GM12872 (cell line): ENCODE measurements around the gene TEAD3.

Source experiments
- TF ChIP-seq, protein P1 (sequence below): IDR thresholded peaks from 3 replicates; pipeline ENCODE4 v1.5.1; 2011; ENCODE audit warnings: low read depth, mild to moderate bottlenecking, low read length, moderate library complexity; ENCODE audit not compliant: insufficient read depth

Gene TEAD3

DNA sequence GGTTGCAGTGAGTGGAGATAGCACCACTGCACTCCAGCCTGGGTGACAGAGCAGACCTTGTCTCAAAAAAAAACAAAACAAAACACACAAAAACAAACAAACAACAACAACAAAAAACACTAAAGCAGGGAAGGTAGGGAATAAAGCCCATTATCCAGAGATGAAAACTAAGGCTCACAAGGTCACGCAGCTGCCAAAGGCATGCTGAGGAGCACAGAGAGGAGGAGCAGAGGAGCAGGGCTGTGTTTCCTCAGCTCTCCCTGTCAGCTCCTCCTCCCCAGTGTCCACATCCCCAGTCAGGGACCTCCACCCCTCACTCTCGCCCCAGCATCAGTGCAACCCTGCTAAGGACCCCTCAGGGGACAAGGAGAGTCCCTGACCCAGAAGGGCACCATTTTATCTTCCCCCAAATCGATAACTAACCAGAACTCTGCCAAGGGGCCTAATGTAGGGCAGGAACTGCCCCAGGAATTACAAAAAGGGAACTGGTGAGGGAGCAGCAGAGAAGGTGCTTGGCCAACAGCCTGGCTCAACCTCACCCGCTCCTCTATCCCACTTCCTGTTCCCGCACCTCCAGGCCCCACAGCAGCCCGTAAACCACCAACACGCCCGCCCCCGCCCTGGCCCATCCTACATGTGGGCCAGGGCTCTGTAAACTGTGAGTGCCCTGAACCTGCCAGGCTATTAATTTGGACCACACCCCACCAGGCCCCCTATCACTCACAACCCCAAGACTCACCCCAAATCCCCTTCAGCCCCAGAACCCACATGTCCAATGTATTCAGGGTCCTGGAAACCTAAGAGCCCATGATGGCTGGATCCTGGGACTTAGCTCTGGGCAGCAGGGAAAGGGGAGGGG, 9.0 kb downstream of the TEAD3 start:
- TF ChIP-seq, protein P1, sequence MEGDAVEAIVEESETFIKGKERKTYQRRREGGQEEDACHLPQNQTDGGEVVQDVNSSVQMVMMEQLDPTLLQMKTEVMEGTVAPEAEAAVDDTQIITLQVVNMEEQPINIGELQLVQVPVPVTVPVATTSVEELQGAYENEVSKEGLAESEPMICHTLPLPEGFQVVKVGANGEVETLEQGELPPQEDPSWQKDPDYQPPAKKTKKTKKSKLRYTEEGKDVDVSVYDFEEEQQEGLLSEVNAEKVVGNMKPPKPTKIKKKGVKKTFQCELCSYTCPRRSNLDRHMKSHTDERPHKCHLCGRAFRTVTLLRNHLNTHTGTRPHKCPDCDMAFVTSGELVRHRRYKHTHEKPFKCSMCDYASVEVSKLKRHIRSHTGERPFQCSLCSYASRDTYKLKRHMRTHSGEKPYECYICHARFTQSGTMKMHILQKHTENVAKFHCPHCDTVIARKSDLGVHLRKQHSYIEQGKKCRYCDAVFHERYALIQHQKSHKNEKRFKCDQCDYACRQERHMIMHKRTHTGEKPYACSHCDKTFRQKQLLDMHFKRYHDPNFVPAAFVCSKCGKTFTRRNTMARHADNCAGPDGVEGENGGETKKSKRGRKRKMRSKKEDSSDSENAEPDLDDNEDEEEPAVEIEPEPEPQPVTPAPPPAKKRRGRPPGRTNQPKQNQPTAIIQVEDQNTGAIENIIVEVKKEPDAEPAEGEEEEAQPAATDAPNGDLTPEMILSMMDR = no peak

DNA sequence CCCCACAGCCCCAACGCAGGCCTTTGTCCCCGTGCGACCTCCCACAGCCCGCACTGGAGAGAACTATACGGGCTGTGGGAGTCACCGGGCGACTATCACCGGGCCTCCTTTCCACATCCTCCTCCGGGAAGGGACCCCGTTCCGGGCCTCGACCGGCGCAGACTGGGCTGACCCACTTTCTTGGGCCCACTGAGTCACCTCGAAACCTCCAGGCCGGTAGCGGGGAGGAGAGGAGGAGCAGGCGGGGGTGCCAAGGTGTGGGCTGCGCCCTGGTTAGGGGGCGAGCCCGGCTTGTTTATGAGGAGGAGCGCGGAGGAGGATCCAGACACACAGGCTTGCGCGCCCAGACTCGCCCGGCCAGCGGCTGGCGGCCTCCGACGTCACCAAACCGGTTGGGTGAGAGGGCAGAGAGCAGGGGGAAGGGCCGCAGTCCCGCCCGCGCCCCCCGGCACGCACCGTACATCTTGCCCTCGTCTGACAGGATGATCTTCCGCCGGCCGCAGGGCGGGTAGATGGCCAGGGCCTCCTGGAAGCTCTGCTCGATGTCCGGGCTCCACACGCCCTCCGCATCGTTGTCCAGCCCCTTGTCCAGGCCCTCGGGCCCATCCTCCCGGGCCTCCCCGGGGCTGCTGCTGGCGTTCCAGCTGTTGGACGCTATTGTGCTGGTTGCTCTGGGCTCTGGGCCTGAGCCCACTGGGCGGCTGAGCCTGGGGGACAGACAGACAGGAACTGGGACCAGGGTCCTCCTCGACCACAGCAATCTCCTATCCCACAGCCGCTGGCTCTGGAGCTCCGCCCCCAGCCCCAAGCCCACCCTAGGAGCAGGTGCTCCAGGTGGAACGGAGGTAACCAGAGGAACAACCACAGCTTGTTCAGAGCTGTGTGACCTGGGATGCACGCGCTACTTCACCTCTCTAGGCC, 10.6 kb downstream of the TEAD3 start:
- TF ChIP-seq, protein P1 = no peak

DNA sequence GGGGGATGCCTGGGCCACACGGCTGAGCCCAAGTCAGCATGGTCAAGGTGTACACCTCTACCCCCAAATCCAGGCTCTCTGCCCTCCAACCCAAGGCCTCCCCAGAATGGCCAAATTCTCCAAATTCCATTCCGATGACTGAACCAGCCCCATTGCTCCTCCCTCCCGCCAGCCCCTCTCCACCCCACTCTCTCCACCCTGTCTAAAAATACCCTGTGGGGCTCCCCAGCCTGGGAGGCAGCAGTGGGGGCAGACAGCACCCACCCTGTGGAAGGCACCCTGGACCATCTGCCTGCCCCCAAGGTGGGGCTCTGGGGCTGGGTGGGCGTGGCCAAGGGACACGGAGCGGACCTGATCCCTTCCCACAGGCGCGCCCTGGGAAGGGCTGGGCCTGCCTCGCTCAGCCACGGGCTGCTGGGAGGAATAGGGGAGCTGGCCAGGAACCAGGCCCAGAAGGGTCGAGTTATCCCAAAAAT, 11.4 kb downstream of the TEAD3 start:
- TF ChIP-seq, protein P1 = no peak

DNA sequence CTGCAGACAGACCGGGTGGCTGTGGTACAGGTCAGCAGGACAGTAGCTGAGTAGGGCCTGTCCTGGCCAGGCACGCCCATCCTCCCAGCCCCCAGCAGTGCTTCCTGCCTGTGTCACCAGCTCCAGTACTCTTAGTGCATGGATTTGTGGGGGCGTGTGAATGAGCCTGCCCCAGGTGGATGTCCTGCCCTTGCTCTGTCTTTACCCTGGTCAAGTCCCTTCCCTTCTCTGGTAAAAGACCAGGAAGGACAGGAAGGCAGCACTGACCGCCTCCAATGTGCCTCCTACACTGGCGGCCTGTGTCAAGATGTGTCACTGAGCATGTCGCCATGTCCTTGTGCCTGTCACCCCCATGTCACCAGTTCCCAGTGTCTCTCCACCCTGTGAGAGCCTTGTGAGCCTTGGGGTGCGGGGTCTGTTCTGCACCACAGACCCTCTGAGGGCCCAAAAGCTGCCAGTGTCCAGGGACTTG, 11.9 kb downstream of the TEAD3 start:
- TF ChIP-seq, protein P1 = no peak

DNA sequence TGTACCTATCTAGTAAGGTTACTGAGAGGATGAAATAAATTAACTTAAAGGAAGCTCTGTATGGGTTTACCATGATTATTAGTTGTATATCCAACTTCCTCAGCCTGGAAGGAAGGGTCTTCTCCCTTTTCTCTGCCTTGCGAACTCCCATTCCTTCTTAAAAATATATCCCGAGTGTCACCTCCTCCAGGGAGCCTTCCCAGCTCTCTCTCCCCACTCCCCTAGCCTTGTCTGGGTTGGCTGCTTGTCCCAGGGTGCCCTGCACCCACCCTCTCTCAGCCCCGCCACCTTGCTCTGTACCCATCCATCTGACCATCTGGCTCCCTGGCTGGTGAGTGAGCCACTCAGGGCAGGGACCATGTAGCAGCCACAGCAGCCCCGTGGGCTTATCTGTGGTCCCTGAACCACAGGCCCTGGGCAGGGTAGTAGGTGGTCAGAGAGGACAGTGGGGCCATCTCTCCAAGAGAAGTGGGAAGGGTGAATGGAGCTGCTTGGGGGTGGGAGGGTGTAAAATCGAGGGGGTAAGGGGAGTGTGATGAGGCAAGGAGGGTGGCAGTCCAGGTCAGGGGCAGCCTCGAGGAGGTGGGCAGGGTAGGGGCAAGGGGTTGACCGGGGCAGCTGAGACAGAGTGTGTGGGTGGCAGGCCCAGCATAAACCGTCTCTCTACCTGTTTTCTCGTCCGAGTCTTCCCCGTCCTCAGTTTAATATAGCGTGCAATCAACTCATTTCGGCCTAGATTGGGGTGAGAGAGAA, 12.8 kb downstream of the TEAD3 start:
- TF ChIP-seq, protein P1 = no peak

DNA sequence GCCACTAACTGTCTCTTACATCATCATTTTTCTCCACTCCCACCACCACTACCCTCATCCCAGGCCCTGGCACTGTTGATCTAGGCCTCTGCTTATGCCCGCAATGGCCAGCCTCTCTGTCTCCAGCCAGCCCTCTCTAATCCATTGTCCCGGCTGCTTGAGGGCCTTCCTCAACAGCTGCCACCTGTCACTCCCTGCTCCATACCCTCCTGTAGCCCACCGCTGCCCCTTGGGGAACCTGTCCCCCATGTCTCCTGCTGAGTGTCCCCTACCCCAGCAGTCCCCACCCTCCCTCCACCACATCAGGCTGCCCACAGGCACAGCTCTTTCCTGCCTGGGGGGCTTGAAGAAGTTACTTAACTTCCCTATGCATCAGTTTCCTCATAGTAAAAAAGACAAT, 13.4 kb downstream of the TEAD3 start:
- TF ChIP-seq, protein P1 = no peak
